Left lung (tissue), 10 donors: Measurements from ENCODE around the gene IMPA2. TPM values are rescaled to one million over a fixed set of nuclear protein-coding genes. Genes with fewer than 3 reads are reported as not detected.

ENCODE experiments used
- ATAC-seq: fragments of 200-7000 bp; cut with Tn5 transposase; one replicate; pipeline ENCODE4 v1.9.1; 2020; ENCODE audit warnings: moderate library complexity
- DNase-seq, 4 donors: peaks; one replicate each; pipeline ENCODE4 v3.0.0-alpha.2; 2013 to 2020
- H3K27ac ChIP-seq, 2 donors: fragments of 200-600 bp; sonication (generic) in 1 of 2; one replicate each; pipeline versions ENCODE4 v1.5.0 to v1.8.0; 2020 to 2021
- H3K27me3 ChIP-seq, 2 donors: fragments of 200-600 bp; sonication (generic) in 1 of 2; one replicate each; pipeline versions ENCODE4 v1.5.0 to v1.8.0; 2020 to 2021
- H3K36me3 ChIP-seq, 2 donors: fragments of 200-600 bp; sonication (generic) in 1 of 2; one replicate each; pipeline versions ENCODE4 v1.5.0 to v1.8.0; 2020 to 2021
- H3K4me1 ChIP-seq, 2 donors: fragments of 200-600 bp; one replicate each; pipeline ENCODE4 v1.8.0; 2021
- H3K4me3 ChIP-seq, 2 donors: fragments of 200-600 bp; sonication (generic) in 1 of 2; one replicate each; pipeline versions ENCODE4 v1.5.0 to v1.8.0; 2020 to 2021; ENCODE audit warnings: mild to moderate bottlenecking in 1 of 2
- H3K9me3 ChIP-seq, 2 donors: fragments of 200-600 bp; sonication (generic) in 1 of 2; one replicate each; pipeline versions ENCODE4 v1.5.0 to v1.8.0; 2020 to 2021
- CTCF ChIP-seq, 2 donors: fragments of 200-600 bp; sonication (generic) in 1 of 2; IDR thresholded peaks; one replicate each; pipeline versions ENCODE4 v1.5.0 to v1.8.0; 2021; ENCODE audit warnings: antibody characterized with exemption in 2 of 2
- intact Hi-C, 2 donors: fragments of 100-400 bp; cut with DNase I; formaldehyde crosslinking; loops; one replicate each; pipeline versions ENCODE4 v1.11.2 to v1.14.2; 2022
- polyA plus RNA-seq, 6 donors: library from polyadenylated mRNA; unstranded; fragments of 120-200 nt; gene quantifications; one replicate each; pipeline ENCODE4 v1.2.1, GENCODE V29; 2013; ENCODE audit not compliant: insufficient read length in 6 of 6
- total RNA-seq, 2 donors: library from RNA; stranded (reverse); fragmentation: NEBNext Ultra II Directional; extraction: Animal tissue kit (Norgen Biotek cat#: 25700); gene quantifications; one replicate each; pipeline ENCODE4 v1.2.1, GENCODE V29; 2021
- donor health status: DM: no; HTN: yes; CAD: no.
- donor health status: DM: no; HTN: no; CAD: no.

Gene IMPA2
- total and polyA plus RNA-seq, 8 donors, result 62.2 to 93.4 (median 82.2) TPM

GRCh38 chr18:12048010-12048826, 66.9 kb downstream of the IMPA2 start:
- Histone ChIP-seq H3K27ac (no peak overlapping the region), H3K4me3 (no peak overlapping the region), H3K4me1 (peaks cover 0 to 3% of the 10 kb centered on the region in 2 donors), H3K36me3 (no peaks in the 10 kb centered on the region), H3K9me3 (no peaks in the 10 kb centered on the region), H3K27me3 (no peaks in the 10 kb centered on the region)
- peak in 1 of 4 donors; percentile 31 for DNase-seq
- ATAC-seq, result peak; percentile 10
- intact Hi-C loops, result no loop called here
- TF ChIP-seq CTCF (IDR thresholded peaks at IDR 0.05), result no peak

GRCh38 chr18:12048827-12049175, 67.5 kb downstream of the IMPA2 start:
- Histone ChIP-seq H3K4me3 (no peak overlapping the region), H3K36me3 (no peaks in the 10 kb centered on the region), H3K27me3 (no peaks in the 10 kb centered on the region), H3K4me1 (peaks cover 0 to 3% of the 10 kb centered on the region in 2 donors), H3K27ac (no peak overlapping the region), H3K9me3 (no peaks in the 10 kb centered on the region)
- intact Hi-C loops, result no loop called here
- no peak for TF ChIP-seq CTCF (IDR thresholded peaks at IDR 0.05)
- DNase-seq, result no peak
- ATAC-seq, result peak; percentile 9

- TF ChIP-seq CTCF (IDR thresholded peaks at IDR 0.05), result no peak
- intact Hi-C loops, result no loop called here
- DNase-seq, result peak in 1 of 4 donors; percentile 31
Observed at GRCh38 chr18:12049978-12050811, 68.9 kb downstream of the IMPA2 start.

GRCh38 chr18:12052866-12053265, 71.6 kb downstream of the IMPA2 start:
- intact Hi-C loops, result no loop called here
- H3K4me3 ChIP-seq, result no peak overlapping the region
- H3K36me3 ChIP-seq, result no peaks in the 10 kb centered on the region
- no peak for ATAC-seq
- no peak for DNase-seq
- no peaks in the 10 kb centered on the region for H3K27me3 ChIP-seq
- no peak for TF ChIP-seq CTCF (IDR thresholded peaks at IDR 0.05)
- no peak overlapping the region for H3K27ac ChIP-seq
- H3K9me3 ChIP-seq, result no peaks in the 10 kb centered on the region
- H3K4me1 ChIP-seq, result peaks cover 0 to 3% of the 10 kb centered on the region in 2 donors

More at GRCh38 chr18:12049978-12050811, 68.9 kb downstream of the IMPA2 start:
- Histone ChIP-seq H3K4me1 (peaks cover 0 to 3% of the 10 kb centered on the region in 2 donors), H3K36me3 (no peaks in the 10 kb centered on the region), H3K27me3 (no peaks in the 10 kb centered on the region), H3K4me3 (no peak overlapping the region), H3K27ac (no peak overlapping the region), H3K9me3 (no peaks in the 10 kb centered on the region)
- ATAC-seq, result no peak

- no peak for TF ChIP-seq CTCF (IDR thresholded peaks at IDR 0.05)
- intact Hi-C loops, result no loop called here
- Histone ChIP-seq H3K4me1 (peaks cover 0 to 3% of the 10 kb centered on the region in 2 donors), H3K4me3 (no peak overlapping the region), H3K36me3 (no peaks in the 10 kb centered on the region), H3K9me3 (no peaks in the 10 kb centered on the region), H3K27me3 (no peaks in the 10 kb centered on the region), H3K27ac (no peak overlapping the region)
- ATAC-seq (peak; percentile 29), DNase-seq (peak in 1 of 4 donors; percentile 39)
Observed at GRCh38 chr18:12053289-12053688, 72.0 kb downstream of the IMPA2 start.
